HG03571 (cell line): ENCODE measurements around the gene ALKBH4.
"Not testable (repeated sequence)": the region's sequence is repeated elsewhere in the genome, so short reads cannot be mapped to it uniquely, and the experiment has no call there.

Source experiments
- ATAC-seq: cut with Tn5 transposase; IDR thresholded peaks from one replicate; pipeline ENCODE4 v1.9.1; 2021; ENCODE audit not compliant: unreplicated experiment

ALKBH4 gene, protein sequence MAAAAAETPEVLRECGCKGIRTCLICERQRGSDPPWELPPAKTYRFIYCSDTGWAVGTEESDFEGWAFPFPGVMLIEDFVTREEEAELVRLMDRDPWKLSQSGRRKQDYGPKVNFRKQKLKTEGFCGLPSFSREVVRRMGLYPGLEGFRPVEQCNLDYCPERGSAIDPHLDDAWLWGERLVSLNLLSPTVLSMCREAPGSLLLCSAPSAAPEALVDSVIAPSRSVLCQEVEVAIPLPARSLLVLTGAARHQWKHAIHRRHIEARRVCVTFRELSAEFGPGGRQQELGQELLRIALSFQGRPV

GRCh38 chr7:102464577-102465280 lies at the start of gene ALKBH4, which contains the start of gene LRWD1:
ALKBH4 (minus strand) TSS chr7:102464863; CDS start chr7:102464836, 27 bp downstream.
LRWD1 (plus strand) TSS chr7:102464984; CDS start chr7:102465081, 97 bp downstream.
- ATAC-seq: peak; percentile 71

- not testable (repeated sequence) for ATAC-seq
These were observed 48.1 kb upstream of the ALKBH4 start for GRCh38 chr7:102512642-102513221.

DNA sequence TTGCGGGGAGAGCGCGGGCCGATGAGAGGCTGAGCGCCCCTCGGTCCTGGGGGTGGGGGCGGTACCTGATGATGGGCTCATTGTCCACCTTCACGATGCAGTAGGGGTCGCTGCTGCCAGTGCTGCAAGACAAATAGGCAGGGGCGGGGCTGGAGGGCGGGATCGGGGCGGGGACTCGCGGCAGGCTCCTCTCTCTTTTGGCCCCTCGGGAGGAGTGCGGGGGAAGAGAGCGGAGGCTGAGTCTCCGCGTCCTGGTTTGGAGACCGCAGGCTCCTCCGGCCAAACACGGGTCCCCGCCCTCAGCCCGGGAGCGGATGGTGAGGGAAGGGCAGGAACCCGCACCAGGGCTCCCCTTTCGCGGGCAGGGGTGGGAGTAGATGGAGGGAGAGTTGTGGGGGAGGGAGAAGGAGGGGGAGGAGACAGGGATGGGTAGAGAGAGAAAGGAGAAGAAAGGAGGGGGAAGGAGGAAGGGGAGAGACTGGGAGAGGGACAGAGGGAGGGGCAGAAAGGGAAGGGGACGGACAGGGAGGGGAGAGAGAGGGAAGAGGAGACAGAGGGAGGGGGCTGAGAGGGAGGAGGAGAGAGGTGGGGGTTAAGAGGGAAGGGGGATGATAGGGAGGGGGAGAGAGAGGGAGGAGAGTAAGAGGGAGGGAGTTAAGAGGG lies 47.3 kb upstream of the ALKBH4 start:
- ATAC-seq: not testable (repeated sequence)

GRCh38 chr7:102510575-102510974 lies 45.9 kb upstream of the ALKBH4 start:
- not testable (repeated sequence) for ATAC-seq

DNA sequence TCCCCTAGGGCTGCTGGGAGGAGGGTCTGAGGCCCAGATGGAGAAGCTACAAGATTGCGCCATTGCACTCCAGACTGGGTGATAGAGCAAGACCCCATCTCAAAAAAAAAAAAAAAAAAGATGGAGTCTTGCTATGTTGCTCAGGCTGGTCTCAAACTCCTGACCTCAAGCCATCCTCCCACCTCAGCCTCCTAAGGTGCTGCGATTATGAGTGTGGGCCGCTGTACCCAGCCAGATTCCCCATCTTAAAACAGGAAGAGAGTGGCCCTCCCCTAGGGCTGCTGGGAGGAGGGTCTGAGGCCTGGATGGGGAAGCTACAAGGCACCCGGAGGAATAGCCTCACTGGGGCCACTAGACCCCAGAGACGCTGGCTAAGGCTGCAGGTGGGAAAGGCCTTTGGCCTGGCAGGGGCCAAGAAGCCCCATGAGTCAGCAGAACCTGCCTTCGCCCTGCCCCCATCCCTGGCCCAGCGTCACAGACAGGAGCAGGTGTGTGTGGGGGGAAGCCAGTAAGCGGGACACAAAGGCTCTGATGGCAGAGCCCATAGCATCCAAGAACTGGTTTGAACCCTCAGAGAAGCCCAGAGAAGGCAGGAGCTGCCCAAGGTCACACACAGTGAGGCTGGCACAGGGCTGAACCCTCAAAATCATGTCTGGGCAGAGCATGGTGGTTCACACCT lies 42.9 kb upstream of the ALKBH4 start:
- ATAC-seq: not testable (repeated sequence)

DNA sequence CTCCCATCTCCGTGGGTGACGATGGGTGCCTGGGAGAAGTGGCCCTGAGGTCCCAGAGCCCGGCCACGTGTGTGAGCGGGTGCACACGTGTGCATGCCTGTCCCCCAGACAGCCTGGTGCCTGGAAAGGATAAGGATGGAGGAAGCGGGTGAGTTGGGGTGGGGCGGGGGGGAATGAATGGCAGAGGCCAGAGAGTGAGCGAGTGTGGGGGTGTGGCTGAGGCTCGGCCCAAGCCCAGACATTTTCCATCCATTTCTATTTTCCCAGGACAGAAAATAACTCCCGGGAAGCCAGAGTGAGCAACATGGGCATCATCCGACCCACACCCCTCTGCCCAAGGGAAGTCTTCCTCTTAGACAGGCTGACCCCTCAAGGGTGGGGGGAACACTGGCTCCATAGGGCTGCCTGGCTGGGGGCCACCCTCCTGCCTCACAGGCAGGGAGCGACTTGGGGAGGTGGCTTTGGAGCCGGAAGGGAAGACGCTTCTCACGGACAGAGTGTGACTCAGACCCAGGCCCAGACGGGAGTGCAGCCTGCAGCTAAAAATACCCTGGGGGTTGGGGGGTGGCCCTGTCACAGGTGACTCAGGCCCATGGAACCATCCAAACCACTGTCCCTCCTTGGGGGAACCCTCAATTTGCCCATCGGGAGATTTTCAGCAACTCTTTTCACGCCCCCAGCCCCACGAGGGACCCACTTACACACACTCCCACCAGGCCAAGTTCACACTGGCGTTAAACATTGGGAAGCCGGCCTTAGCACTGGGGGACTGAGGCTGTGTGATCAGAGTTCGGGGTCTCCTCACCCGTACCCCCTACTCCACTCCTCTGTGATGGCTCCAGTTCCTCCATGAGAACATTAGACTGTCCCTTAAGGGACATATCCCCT lies 40.9 kb upstream of the ALKBH4 start:
- not testable (repeated sequence) for ATAC-seq

GRCh38 chr7:102503141-102503540 lies 38.5 kb upstream of the ALKBH4 start:
- ATAC-seq: not testable (repeated sequence)

GRCh38 chr7:102498321-102498720 lies 33.7 kb upstream of the ALKBH4 start:
- not testable (repeated sequence) for ATAC-seq

GRCh38 chr7:102497308-102497707 lies 32.6 kb upstream of the ALKBH4 start:
- ATAC-seq: not testable (repeated sequence)

- not testable (repeated sequence) for ATAC-seq
These were observed 32.2 kb upstream of the ALKBH4 start for GRCh38 chr7:102496861-102497260.

GRCh38 chr7:102494473-102495149 lies 29.9 kb upstream of the ALKBH4 start:
- ATAC-seq: peak; percentile 62

GRCh38 chr7:102494026-102494425 lies 29.4 kb upstream of the ALKBH4 start:
- ATAC-seq: not testable (repeated sequence)

DNA sequence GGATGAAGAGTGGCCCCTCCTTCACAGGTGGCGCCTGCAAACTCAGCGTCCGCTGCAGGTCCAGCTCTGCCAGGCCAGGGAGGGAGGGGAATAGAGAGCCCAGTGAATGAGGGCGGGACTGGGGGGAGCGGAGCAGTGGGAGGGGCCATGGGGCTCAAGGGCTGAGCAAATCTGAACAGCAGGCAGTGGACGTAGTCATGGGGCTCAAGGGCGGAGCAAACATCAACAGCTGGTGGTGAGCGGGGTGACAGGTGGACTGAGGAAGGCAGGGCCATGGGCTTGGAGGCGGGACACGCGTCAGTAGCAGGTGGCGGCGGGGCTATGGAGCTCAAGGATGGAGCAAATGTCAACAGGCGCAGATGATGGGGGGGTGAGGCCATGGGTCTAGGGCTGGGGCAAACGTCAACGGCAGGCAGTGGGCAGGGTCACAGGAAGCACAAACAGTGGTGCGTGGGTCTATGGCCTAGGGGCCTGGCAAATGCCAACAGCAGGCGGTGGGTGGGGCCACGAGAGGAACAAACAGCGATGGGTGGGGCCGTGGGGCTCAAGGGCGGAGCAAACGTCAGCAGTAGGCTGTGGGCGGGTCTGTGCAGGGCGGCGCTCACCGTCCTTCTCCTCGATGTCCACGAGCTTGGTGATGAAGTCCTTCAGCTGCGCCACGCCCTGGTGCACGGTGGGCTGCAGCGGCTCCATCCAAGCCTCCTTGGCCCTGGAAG lies 28.7 kb upstream of the ALKBH4 start:
- ATAC-seq: peak; percentile 37

- ATAC-seq: peak; percentile 51
These were observed 25.9 kb upstream of the ALKBH4 start for GRCh38 chr7:102490529-102491075.

- ATAC-seq: not testable (repeated sequence)
These were observed 19.7 kb upstream of the ALKBH4 start for GRCh38 chr7:102484317-102484716.

DNA sequence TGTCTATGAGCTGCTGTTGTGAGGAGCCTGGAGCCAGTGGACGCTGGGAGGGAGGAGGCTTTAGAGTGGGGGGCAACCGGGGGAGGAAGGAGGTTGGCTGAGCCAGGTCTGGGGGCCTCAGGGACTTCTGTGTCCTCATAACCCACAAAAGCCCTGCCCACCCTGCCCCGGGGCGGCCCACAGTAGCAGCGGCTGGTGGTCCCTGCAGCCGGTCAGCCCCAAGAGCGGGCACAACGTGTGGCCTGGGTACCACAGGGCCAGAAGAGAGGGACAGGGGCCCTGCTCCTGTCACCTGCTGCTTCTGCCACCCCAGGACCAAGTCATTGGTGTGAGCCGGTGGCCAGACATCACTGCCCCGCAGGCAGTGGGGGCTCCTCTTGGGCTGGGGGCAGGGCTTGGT lies 17.3 kb upstream of the ALKBH4 start:
- not testable (repeated sequence) for ATAC-seq

DNA sequence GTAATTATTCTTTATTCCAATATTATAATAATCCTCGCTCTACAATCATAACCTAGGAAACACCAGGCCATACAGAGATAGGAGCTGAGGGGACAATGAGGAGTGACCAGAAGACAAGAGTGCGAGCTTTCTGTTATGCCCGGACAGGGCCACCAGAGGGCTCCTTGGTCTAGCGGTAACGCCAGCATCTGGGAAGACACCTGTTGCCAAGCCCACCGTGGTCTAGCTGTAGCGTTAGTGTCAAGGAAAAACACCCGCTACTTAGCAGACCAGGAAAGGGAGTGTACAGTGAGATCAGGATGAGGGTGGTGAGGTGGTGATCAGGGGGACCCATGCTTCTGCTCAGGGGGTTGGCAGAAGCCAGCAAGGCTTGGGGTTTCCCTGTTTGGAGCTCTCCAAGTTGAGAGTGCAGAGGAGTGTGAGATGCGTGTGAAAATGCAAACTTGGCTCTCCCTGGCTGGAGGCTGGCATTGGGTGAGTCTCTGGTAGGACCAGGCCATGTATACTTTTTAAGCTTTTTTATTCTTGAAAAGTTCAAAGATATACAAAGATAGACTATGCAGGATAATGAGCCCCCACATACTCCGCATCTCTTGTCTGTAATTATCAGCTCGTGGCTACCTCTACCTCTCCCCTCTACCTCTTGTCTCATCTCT lies 15.4 kb upstream of the ALKBH4 start:
- not testable (repeated sequence) for ATAC-seq

GRCh38 chr7:102479209-102479584 lies 14.5 kb upstream of the ALKBH4 start:
- ATAC-seq: peak; percentile 18
